ENCODE data around the gene ACP7. TPM values are rescaled to one million over a fixed set of nuclear protein-coding genes. Genes with fewer than 3 reads are reported as not detected.

ACP7 gene
- total RNA-seq, 4 donors from 2014 or later = not detected

GRCh38 chr19:39126312-39127187 is 42.4 kb downstream of the ACP7 start:
- ATAC-seq (ENCODE audit: low FRiP score) = no peak
- no peak for DNase-seq (ENCODE audit: low spot score)
- no peak for TF ChIP-seq CTCF (IDR thresholded peaks at IDR 0.05)

DNA sequence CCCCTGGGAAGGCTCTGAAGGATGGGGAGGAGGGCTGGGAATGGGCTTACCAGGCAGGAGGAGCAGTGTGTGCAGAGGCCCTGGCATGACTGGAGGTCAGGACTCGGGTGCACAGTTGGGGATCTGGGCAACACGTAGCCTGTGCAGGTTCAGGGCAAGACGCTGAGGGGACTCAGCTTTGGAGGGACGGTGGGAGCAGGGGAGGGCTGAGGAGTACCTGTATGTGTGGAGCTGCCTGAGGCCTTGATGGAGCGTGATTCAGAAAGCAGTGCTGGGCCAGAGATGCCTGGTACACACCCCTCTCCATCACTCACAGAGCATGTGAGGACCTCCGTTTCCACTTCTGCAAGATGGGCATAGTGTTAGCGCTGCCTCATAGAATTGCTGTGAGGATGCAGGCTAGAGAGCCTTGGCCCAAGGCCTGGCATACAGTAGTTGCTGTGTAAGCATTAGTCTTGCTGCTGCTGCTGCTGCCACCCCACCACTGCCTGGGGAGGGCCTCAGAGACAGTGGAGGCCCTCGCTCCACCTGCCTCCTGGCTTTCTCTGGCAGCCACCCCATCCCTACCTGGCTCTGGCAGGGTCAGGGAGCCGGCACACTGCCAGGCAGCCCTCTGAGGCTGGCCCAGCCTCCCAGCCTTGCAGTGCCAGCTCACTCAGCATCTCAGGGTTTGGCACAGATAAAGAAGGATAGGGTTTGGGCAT is 43.8 kb downstream of the ACP7 start:
- no peak for TF ChIP-seq CTCF (IDR thresholded peaks at IDR 0.05)
- ATAC-seq (ENCODE audit: low FRiP score) = no peak
- DNase-seq (ENCODE audit: low spot score) = no peak

- TF ChIP-seq CTCF (IDR thresholded peaks at IDR 0.05) = no peak
- DNase-seq (ENCODE audit: low spot score) (no peak), ATAC-seq (ENCODE audit: low FRiP score) (no peak)
These were observed 44.4 kb downstream of the ACP7 start for GRCh38 chr19:39128516-39129079.

DNA sequence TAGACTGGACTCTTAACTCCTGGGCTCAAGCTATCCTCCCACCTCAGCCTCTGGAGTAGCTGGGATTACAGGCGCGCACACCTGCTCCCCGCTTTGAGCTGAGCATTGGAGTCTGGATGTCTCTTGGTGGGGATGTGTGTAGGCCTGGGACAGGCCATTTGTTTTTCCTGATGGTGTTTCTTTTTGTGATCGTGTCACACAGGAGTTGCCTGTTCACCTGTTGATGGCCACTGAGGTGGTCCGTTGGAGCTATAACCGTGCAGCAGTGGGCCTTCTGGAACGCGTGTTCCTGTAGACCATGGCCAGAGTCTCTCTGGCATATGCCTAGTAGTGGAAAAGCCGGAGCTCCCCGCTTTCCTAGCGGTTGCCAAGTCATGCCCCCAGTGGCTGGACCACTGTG is 44.9 kb downstream of the ACP7 start:
- ATAC-seq (ENCODE audit: low FRiP score) = no peak
- no peak for TF ChIP-seq CTCF (IDR thresholded peaks at IDR 0.05)
- no peak for DNase-seq (ENCODE audit: low spot score)

DNA sequence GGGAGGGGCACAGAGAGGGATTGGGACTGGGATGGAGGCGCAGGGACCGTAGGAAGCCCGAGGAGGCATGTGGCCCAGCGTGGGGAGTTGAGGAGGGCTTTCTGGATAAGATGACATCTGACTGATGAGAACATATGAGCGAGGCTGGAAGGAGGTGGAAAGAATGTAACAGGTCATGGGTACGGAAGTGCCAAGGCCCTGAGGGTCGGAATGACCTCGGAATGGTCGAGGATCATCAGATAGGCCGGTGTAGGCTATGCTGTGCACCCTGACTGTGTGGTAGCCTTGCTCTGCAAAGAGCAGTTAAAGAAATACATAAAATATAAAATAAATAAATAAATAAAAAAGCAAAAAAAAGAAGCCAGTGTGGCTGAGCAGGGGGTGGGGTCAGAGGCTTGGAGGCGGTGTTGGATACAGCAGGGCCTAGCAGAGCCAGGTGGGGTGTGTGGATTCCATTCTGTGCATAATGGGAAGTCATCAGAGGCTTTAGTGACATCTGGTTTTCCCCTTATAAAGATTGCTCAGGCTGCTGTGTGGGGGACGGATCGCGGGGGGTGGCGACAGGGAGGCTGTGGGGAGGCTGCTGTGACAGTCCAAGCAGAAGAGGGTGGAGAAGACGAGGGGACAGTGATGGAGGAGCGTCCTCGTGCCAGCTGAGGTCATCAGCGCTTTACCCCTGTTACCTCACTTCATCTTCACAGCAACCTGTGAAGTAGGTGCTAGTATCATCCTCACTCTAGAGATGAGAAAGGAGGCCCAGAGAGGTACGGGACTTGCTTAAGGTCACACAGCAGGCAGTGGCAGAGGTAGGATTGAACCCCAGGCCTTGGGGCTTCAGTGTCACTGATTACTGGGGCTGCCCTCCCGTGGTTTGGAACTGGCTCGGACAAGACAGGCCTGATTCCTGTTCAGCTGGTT is 46.4 kb downstream of the ACP7 start:
- DNase-seq (ENCODE audit: low spot score) (no peak), ATAC-seq (ENCODE audit: low FRiP score) (no peak)
- TF ChIP-seq CTCF (IDR thresholded peaks at IDR 0.05) = no peak

DNA sequence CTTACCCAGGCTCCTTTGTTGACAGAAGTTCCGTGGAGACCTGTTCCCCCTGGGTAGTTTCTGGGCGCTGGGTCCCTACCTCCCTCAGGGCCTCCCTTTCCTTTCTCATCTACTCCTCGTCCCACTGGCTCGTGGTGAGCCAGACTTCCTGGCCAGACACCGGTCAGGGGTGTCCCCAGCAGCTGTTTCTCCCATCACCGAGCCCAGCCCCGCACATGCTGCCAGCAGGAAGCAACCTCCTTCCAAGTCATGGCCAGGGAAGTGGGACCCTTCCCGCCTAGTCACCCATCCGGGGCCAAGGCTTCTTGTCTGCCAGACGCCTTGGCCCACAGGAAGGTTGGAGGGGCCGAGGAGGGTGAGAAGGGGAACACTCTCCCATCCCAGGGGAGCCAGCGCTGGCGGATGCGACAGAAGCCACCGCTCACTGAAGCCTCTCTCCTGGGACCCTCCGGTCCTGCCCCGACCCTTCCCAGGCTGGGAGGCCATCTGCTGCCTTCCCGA is 47.1 kb downstream of the ACP7 start:
- TF ChIP-seq CTCF (IDR thresholded peaks at IDR 0.05) = no peak
- no peak for ATAC-seq (ENCODE audit: low FRiP score)
- DNase-seq (ENCODE audit: low spot score) = no peak
